ENCODE data around the gene OSBPL1A. TPM values are rescaled to one million over a fixed set of nuclear protein-coding genes. Genes with fewer than 3 reads are reported as not detected.
A peak's percentile ranks its signal among the peaks of the same experiment; 100 is the strongest.
"Not testable (repeated sequence)": the region's sequence is repeated elsewhere in the genome, so short reads cannot be mapped to it uniquely, and the experiment has no call there.

OSBPL1A gene
- total RNA-seq, 4 donors from 2014 or later = 52.9 to 67.6 (median 59.0) TPM

DNA sequence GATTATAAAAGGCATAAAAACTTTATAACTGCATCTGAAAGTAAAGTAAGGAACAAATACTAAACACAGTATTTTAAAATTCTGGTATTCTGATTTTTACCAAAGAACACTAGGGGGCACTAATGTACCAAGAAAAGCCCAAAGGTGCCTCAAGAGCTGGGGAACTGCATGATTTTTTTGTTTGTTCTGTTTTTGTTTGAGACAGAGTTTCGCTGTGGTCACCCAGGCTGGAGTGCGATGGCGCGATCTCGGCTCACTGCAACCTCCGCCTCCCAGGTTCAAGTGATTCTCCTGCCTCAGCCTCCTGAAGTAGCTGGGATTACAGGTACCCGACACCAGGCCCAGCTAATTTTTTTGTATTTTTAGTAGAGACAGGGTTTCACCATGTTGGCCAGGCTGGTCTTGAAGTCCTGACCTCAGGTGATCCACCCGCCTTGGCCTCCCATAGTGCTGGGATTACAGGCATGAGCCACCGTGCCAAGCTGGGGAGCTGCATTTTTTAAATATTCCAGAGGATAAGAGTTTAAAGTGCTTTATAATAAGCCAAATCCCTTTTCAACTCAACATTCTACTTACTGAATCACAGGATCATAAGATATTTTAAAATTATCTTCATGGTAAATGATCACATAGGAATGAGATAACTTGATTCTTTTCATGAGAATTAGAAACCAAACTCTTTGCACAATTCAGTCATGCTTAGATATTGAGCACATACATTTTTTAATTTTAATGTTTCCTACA is 37.7 kb downstream of the OSBPL1A start:
- not testable (repeated sequence) for H3K4me3 ChIP-seq, H3K4me1 ChIP-seq, DNase-seq

DNA sequence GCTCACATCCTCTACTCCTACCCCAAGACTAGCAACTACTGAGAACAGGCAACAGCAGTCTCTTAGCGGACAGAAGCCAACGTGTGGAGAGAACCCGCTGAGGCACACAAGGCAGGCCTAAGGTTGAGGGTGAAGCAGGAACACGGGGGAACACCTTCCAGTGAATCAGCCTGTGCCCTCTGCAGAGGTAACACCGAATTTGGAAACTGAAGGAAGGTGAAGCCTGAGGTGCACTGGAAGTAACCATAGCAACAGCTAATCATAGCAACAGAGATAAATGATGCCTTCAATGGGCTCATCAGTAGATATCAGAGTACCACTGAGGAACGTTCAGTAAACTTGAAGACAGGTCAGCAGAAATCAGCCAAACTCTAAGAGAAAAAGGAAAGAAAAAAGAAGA is 43.3 kb downstream of the OSBPL1A start:
- Histone ChIP-seq H3K4me3 (no peak overlapping the region), H3K27me3 (no peaks in the 10 kb centered on the region), H3K27ac (no peak overlapping the region), H3K4me1 (no peaks in the 10 kb centered on the region), H3K36me3 (no peaks in the 10 kb centered on the region), H3K9me3 (no peaks in the 10 kb centered on the region)
- no peak for TF ChIP-seq POLR2A (IDR thresholded peaks at IDR 0.05)
- TF ChIP-seq, protein P1, sequence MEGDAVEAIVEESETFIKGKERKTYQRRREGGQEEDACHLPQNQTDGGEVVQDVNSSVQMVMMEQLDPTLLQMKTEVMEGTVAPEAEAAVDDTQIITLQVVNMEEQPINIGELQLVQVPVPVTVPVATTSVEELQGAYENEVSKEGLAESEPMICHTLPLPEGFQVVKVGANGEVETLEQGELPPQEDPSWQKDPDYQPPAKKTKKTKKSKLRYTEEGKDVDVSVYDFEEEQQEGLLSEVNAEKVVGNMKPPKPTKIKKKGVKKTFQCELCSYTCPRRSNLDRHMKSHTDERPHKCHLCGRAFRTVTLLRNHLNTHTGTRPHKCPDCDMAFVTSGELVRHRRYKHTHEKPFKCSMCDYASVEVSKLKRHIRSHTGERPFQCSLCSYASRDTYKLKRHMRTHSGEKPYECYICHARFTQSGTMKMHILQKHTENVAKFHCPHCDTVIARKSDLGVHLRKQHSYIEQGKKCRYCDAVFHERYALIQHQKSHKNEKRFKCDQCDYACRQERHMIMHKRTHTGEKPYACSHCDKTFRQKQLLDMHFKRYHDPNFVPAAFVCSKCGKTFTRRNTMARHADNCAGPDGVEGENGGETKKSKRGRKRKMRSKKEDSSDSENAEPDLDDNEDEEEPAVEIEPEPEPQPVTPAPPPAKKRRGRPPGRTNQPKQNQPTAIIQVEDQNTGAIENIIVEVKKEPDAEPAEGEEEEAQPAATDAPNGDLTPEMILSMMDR (IDR thresholded peaks at IDR 0.05) = no peak
- DNase-seq = no peak

More for the DNA sequence above, 37.7 kb downstream of the OSBPL1A start:
- not testable (repeated sequence) for H3K27me3 ChIP-seq, H3K9me3 ChIP-seq, H3K36me3 ChIP-seq, H3K27ac ChIP-seq
- TF ChIP-seq, protein P1 (IDR thresholded peaks at IDR 0.05) = peak in 5 of 6 experiments; percentile 30 to 71 (median 67)

DNA sequence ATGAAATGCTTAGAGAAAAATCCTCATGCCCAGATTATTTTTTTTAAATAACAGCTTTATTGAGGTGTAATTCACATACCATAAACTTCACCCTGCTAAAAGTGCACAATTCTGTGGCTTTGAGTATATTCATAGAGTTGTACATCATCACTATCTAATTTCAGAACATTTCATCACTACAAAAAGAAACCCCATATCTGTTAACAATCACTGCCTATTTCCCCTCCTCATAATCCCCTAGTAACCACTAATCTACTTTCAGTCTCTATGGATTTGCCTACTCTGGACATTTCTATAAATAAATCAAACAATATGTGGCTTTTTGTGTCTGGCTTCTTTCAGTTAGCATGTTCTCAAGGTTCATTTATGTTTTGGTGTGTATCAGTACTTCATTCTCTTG is 51.4 kb downstream of the OSBPL1A start:
- TF ChIP-seq POLR2A (IDR thresholded peaks at IDR 0.05) = no peak
- TF ChIP-seq, protein P1 (IDR thresholded peaks at IDR 0.05) = no peak
- DNase-seq = no peak
- Histone ChIP-seq H3K4me1 (no peaks in the 10 kb centered on the region), H3K9me3 (no peaks in the 10 kb centered on the region), H3K27me3 (no peaks in the 10 kb centered on the region), H3K36me3 (no peaks in the 10 kb centered on the region), H3K27ac (no peak overlapping the region), H3K4me3 (no peak overlapping the region)

DNA sequence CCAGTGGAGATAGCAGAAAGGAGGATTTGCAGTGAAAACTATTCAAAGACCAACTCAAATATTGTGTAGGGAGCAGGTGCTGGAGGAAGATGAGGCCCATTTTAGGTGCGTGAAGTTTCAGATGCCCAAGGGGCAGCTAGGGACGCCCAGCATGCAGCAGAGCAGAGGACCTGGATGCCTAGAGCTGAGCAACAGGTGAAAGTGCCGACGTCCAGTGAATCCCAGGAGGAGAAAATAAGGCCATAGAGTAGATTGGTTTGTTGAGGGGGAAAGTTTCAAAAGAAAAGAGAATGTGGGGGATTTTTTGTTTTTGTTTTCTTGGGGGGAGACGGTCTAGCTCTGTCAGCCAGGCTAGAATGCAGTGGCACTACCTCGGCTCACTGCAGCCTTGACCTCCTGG is 53.1 kb downstream of the OSBPL1A start:
- Histone ChIP-seq H3K9me3 (no peaks in the 10 kb centered on the region), H3K4me1 (no peaks in the 10 kb centered on the region), H3K36me3 (no peaks in the 10 kb centered on the region), H3K4me3 (no peak overlapping the region), H3K27me3 (no peaks in the 10 kb centered on the region), H3K27ac (no peak overlapping the region)
- no peak for DNase-seq
- TF ChIP-seq, protein P1 (IDR thresholded peaks at IDR 0.05) = no peak
- TF ChIP-seq POLR2A (IDR thresholded peaks at IDR 0.05) = no peak

DNA sequence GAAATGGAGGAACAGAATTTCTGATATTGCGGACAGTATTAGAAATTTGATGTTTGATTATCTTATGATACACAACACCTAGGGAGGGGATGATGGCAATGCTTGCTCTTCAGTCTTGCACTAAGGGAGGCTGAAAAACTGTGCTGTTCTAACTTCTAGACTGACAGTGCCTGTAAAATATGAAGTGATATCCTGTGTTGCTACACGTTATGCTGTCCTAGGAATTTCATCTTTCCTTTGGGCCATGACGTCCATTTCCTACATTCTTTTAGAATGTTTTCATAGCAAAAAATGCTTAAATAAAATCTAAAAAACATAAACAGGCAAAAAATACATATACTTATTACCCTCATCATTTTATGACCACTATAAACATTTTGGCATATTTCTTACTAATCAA is 55.3 kb downstream of the OSBPL1A start:
- H3K4me3 ChIP-seq = no peak overlapping the region
- no peak for DNase-seq
- no peaks in the 10 kb centered on the region for H3K9me3 ChIP-seq
- no peak for TF ChIP-seq POLR2A (IDR thresholded peaks at IDR 0.05)
- TF ChIP-seq, protein P1 (IDR thresholded peaks at IDR 0.05) = no peak
- H3K27me3 ChIP-seq = no peaks in the 10 kb centered on the region
- no peaks in the 10 kb centered on the region for H3K4me1 ChIP-seq
- H3K27ac ChIP-seq = no peak overlapping the region
- H3K36me3 ChIP-seq = no peaks in the 10 kb centered on the region

Data from Peyer's patch (tissue), 4 donors.